Measurements from ENCODE around the gene HDAC7.

DNA sequence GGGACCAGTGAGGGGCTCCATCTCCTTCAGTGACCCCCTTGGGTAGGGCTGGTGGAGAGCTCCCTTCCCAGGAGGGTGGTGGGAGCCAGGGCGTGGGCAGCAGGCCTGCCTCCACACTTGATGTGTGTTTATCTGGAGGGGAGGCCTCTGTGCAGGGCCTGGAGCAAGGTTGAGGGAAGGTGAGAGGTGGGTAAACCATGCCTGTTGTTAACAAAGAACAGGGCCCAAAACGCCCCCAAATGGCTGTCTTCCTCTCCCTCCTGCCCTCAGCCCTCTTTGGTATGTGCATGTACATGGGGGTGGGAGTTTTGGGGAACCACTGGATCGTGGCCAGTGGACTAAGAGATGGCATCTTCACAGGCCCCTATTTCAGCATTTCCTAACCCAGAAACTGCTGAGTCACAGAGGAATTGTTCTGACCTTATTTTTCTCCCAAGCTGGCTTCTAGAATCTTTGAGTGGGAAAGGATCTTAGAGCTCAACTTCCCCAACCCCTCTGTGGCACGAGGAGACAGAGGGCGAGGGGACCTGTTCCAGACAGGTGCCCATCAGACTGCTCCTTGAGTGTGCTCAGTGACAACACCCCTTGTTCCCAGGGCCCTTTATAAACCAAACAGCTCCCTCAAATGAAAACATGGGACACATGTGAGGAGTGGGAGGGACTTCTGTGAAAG, 43.1 kb downstream of the HDAC7 start:
- no peak for TF ChIP-seq POLR2A (IDR thresholded peaks at IDR 0.05)
- TF ChIP-seq POLR2AphosphoS5 (IDR thresholded peaks at IDR 0.05), result no peak
